Measurements from ENCODE around the gene GAB4.

GAB4 gene

GRCh38 chr22:16988257-16988656, 19.8 kb downstream of the GAB4 start:
- DNase-seq (ENCODE audit: low read depth in 1 of 2, low spot score in 1 of 2) = no peak

- DNase-seq (ENCODE audit: low read depth in 1 of 2, low spot score in 1 of 2) = no peak
Measured at GRCh38 chr22:16987822-16988221, 20.2 kb downstream of the GAB4 start.

DNA sequence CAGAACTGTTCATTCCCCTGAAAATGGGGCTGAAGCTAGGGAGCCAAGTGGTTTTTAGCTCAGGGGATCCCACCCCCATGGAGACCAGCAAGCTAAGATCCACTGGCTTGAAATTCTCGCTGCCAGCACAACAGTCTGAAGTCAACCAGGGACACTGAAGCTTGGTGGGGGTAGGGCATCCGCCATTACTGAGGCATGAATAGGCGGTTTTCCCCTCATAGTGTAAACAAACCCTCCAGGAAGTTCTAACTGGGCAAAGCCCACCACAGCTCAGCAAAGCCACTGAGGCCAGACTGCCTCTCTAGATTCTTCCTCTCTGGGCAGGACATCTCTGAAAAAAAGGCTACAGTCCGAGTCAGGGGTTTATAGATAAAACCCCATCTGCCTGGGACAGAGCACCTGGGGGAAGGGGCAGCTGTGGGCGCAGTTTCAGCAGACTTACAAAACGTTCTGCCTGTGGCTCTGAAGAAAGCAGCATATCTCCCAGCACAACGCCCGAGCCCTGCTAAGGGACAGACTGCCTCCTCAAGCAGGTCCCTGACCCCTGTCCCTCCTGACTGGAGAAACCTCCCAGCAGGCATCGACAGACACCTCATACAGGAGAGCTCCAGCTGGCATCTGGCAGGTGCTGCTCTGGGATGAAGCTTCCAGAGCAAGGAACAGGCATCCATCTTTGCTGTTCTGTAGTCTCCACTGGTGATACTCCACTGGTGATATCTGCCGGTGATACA, 32.7 kb downstream of the GAB4 start:
- no peak for DNase-seq (ENCODE audit: low read depth in 1 of 2, low spot score in 1 of 2)

DNA sequence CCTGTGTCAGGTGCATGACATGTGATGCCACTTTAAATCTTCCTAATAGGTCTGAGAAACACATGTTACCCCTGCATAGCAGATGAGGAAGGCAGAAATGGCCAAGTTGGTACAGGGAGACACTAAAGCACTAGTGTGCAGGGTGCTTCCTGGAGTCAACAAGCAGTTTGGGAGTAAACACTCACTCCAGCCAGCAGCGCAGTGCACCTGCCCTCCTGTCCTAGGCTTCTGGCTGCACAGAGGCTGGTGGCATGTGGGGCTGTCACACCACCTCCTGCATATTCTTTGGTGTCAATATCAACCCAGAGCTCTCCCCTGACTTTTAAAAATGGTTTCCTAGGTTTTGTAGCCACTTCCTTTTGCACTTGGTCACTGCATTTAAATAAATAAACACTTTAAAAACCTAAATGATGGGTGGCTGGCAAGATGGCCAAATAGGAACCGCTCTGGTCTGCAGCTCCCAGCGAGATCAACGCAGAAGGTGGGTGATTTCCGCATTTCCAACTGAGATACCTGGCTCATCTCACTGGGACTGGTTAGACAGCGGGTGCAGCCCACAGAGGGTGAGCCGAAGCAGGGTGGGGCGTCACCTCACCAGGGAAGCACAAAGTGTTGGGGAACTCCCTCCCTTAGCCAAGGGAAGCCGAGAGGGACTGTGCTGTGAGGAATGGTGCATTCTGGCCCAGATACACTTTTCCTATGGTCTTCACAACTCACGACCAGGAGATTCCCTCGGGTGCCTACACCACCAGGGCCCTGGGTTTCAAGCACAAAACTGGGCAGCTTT, 33.5 kb downstream of the GAB4 start:
- DNase-seq (ENCODE audit: low read depth in 1 of 2, low spot score in 1 of 2) = no peak

GRCh38 chr22:16973591-16974297, 34.3 kb downstream of the GAB4 start:
- no peak for DNase-seq (ENCODE audit: low read depth in 1 of 2, low spot score in 1 of 2)

- DNase-seq (ENCODE audit: low read depth in 1 of 2, low spot score in 1 of 2) = no peak
Measured at GRCh38 chr22:16972311-16972710, 35.7 kb downstream of the GAB4 start.

GRCh38 chr22:16970446-16970845, 37.6 kb downstream of the GAB4 start:
- no peak for DNase-seq (ENCODE audit: low read depth in 1 of 2, low spot score in 1 of 2)

GRCh38 chr22:16969508-16970327, 38.3 kb downstream of the GAB4 start:
- DNase-seq (ENCODE audit: low read depth in 1 of 2, low spot score in 1 of 2) = no peak

GRCh38 chr22:16968218-16968595, 39.8 kb downstream of the GAB4 start:
- DNase-seq (ENCODE audit: low read depth in 1 of 2, low spot score in 1 of 2) = no peak

DNA sequence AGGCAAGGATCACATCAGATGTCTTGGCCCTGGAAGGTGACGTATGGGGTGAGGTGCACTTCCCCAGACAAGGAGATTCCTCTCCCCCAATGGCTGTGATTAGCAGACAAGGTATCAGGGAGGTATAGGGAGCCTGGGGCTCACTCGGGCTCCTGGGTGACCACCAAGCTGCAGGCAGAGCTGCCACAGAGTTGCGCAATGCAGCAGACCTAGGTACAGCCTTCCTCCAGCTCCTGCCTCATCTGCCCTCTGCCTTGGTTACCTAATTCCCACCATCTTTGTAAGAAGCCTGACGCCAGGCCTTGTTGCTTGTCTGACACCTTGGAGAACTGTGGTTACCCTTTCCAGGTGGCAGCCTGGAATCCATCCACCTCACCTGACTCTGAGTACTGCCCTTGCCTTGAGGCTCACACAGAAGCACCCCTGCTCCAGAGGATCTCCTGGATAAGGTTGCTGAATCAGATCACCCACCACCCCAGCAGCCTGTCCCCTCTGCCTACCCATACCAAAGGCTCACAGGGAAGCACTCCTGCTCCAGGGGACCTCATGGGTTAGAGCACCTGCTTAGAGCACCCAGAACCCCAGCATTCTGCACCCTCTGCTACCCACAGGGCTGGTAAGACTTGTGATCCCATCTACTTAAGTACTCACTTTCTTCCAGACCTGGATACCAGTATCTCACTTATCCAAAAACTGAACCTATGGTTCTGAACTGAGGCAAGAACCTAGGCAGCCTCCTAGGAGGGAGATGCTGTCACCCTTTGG, 40.4 kb downstream of the GAB4 start:
- DNase-seq (ENCODE audit: low read depth in 1 of 2, low spot score in 1 of 2) = no peak

GRCh38 chr22:16966251-16966650, 41.8 kb downstream of the GAB4 start:
- no peak for DNase-seq (ENCODE audit: low read depth in 1 of 2, low spot score in 1 of 2)

GRCh38 chr22:16965560-16965959, 42.5 kb downstream of the GAB4 start:
- DNase-seq (ENCODE audit: low read depth in 1 of 2, low spot score in 1 of 2) = no peak

GRCh38 chr22:16965083-16965482, 42.9 kb downstream of the GAB4 start:
- no peak for DNase-seq (ENCODE audit: low read depth in 1 of 2, low spot score in 1 of 2)

GRCh38 chr22:16964366-16964765, 43.7 kb downstream of the GAB4 start:
- DNase-seq (ENCODE audit: low read depth in 1 of 2, low spot score in 1 of 2) = no peak

GRCh38 chr22:16963189-16963945, 44.7 kb downstream of the GAB4 start:
- no peak for DNase-seq (ENCODE audit: low read depth in 1 of 2, low spot score in 1 of 2)

- no peak for DNase-seq (ENCODE audit: low read depth in 1 of 2, low spot score in 1 of 2)
Measured at GRCh38 chr22:16962501-16962900, 45.5 kb downstream of the GAB4 start.

DNA sequence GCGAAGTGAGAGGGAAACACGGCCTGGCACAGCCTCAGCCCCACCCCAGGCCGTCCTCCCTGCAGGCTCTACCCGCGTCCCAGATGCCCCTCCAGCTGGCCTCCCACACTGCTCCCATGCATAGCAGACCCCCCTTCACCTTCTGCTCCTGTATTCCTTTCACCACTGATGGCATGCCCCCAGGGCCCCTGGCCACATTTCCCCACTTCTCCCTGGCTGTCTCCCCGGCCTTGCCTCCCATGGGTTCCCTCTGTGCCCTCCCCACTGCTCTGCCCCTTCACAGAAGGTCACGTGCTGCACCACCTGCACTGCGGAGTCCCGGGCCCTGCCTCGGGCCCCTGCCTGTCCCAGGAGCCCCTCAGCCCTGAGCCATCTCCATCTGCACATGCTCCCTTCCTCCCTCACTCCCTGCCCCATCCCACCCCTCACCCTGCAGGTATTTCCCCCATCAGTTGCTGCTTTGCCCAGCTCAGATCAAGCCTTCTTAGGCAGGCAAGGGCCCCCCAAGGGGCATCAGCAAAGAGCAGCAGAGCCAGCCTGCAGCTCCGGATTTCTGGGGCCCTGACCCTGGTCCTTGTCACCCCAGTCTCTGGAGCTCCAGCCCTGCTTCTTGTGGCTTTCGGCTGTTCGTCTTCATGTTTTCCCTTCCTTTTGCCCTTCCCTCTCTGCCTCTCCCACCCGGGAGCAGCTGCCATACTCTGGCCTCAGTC, 46.4 kb downstream of the GAB4 start:
- DNase-seq (ENCODE audit: low read depth in 1 of 2, low spot score in 1 of 2) = no peak

GRCh38 chr22:16960884-16961249, 47.2 kb downstream of the GAB4 start:
- DNase-seq (ENCODE audit: low read depth in 1 of 2, low spot score in 1 of 2) = no peak

- no peak for DNase-seq (ENCODE audit: low read depth in 1 of 2, low spot score in 1 of 2)
Measured at GRCh38 chr22:16960220-16960883, 47.7 kb downstream of the GAB4 start.
